ENCODE results near the gene SPATA7. TPM values are rescaled to one million over a fixed set of nuclear protein-coding genes. Genes with fewer than 3 reads are reported as not detected.

SPATA7 gene
- total RNA-seq, 1 donor from 2014 or later: 18.9 TPM

GRCh38 chr14:88420187-88420586 lies 34.7 kb downstream of the SPATA7 start:
- no peak overlapping the region for H3K4me3 Mint-ChIP-seq
- DNase-seq (ENCODE audit: low read depth, low spot score): no peak
- H3K27me3 Mint-ChIP-seq (ENCODE audit: low read depth): no peaks in the 10 kb centered on the region
- H3K27ac Mint-ChIP-seq (ENCODE audit: unreplicated experiment): no peak overlapping the region
- H3K36me3 Mint-ChIP-seq (ENCODE audit: low read depth): peaks cover 35% of the 10 kb centered on the region
- H3K4me1 Mint-ChIP-seq: peaks cover 4% of the 10 kb centered on the region
- no peak for TF ChIP-seq CTCF (conservative IDR thresholded peaks at IDR 0.05)
- H3K9me3 Mint-ChIP-seq: peaks cover 10% of the 10 kb centered on the region

GRCh38 chr14:88421286-88421685 lies 35.8 kb downstream of the SPATA7 start:
- no peak overlapping the region for H3K4me3 Mint-ChIP-seq

GRCh38 chr14:88422047-88422446 lies 36.6 kb downstream of the SPATA7 start:
- Mint-ChIP-seq H3K27me3 (ENCODE audit: low read depth) (no peaks in the 10 kb centered on the region), H3K4me1 (peaks cover 4% of the 10 kb centered on the region), H3K27ac (ENCODE audit: unreplicated experiment) (no peak overlapping the region), H3K36me3 (ENCODE audit: low read depth) (peaks cover 25% of the 10 kb centered on the region), H3K9me3 (peaks cover 5% of the 10 kb centered on the region), H3K4me3 (no peak overlapping the region)
- no peak for DNase-seq (ENCODE audit: low read depth, low spot score)
- no peak for TF ChIP-seq CTCF (conservative IDR thresholded peaks at IDR 0.05)

More at GRCh38 chr14:88421286-88421685, 35.8 kb downstream of the SPATA7 start:
- Mint-ChIP-seq H3K27me3 (ENCODE audit: low read depth) (no peaks in the 10 kb centered on the region), H3K9me3 (peaks cover 5% of the 10 kb centered on the region), H3K4me1 (peaks cover 4% of the 10 kb centered on the region), H3K27ac (ENCODE audit: unreplicated experiment) (no peak overlapping the region), H3K36me3 (ENCODE audit: low read depth) (peaks cover 25% of the 10 kb centered on the region)
- DNase-seq (ENCODE audit: low read depth, low spot score): no peak
- TF ChIP-seq CTCF (conservative IDR thresholded peaks at IDR 0.05): no peak

GRCh38 chr14:88422919-88423650 lies 37.6 kb downstream of the SPATA7 start:
- peaks cover under 1% of the 10 kb centered on the region for H3K9me3 Mint-ChIP-seq
- no peak overlapping the region for H3K4me3 Mint-ChIP-seq
- no peak for TF ChIP-seq CTCF (conservative IDR thresholded peaks at IDR 0.05)
- no peak overlapping the region for H3K27ac Mint-ChIP-seq (ENCODE audit: unreplicated experiment)
- peaks cover 4% of the 10 kb centered on the region for H3K4me1 Mint-ChIP-seq
- H3K36me3 Mint-ChIP-seq (ENCODE audit: low read depth): peaks cover 16% of the 10 kb centered on the region
- DNase-seq (ENCODE audit: low read depth, low spot score): no peak
- no peaks in the 10 kb centered on the region for H3K27me3 Mint-ChIP-seq (ENCODE audit: low read depth)

GRCh38 chr14:88424573-88424972 lies 39.1 kb downstream of the SPATA7 start:
- no peaks in the 10 kb centered on the region for H3K27me3 Mint-ChIP-seq (ENCODE audit: low read depth)
- H3K4me3 Mint-ChIP-seq: no peak overlapping the region
- H3K36me3 Mint-ChIP-seq (ENCODE audit: low read depth): peaks cover 7% of the 10 kb centered on the region
- no peaks in the 10 kb centered on the region for H3K9me3 Mint-ChIP-seq
- no peak for DNase-seq (ENCODE audit: low read depth, low spot score)
- H3K4me1 Mint-ChIP-seq: peaks cover 4% of the 10 kb centered on the region
- no peak overlapping the region for H3K27ac Mint-ChIP-seq (ENCODE audit: unreplicated experiment)
- no peak for TF ChIP-seq CTCF (conservative IDR thresholded peaks at IDR 0.05)

Data from neural crest cell (in vitro differentiated cells).